GM12801 (cell line): Measurements from ENCODE around the gene CAMSAP2.

ENCODE experiments used
- TF ChIP-seq, protein P1 (sequence below): IDR thresholded peaks from one replicate; pipeline ENCODE4 v1.5.1; 2011; ENCODE audit warnings: control low read depth; ENCODE audit not compliant: insufficient read length; ENCODE audit errors: extremely low read depth

The CAMSAP2 gene

DNA sequence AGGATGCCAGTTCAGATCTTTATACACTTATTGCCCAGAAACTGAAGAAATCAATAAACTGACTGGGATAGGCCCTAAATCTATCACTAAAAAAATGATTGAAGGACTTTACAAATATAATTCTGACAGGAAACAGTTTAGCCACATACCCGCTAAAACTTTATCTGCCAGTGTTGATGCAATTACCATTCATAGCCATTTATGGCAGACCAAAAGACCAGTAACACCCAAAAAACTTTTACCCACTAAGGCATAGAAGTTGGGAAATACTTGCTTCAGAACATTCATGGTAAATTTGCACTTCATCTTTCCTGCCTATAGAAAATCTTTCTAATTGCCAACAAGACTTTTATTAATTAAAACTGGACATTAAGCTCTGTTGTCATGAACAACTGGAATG is 119.1 kb downstream of the CAMSAP2 start:
- TF ChIP-seq, protein P1, sequence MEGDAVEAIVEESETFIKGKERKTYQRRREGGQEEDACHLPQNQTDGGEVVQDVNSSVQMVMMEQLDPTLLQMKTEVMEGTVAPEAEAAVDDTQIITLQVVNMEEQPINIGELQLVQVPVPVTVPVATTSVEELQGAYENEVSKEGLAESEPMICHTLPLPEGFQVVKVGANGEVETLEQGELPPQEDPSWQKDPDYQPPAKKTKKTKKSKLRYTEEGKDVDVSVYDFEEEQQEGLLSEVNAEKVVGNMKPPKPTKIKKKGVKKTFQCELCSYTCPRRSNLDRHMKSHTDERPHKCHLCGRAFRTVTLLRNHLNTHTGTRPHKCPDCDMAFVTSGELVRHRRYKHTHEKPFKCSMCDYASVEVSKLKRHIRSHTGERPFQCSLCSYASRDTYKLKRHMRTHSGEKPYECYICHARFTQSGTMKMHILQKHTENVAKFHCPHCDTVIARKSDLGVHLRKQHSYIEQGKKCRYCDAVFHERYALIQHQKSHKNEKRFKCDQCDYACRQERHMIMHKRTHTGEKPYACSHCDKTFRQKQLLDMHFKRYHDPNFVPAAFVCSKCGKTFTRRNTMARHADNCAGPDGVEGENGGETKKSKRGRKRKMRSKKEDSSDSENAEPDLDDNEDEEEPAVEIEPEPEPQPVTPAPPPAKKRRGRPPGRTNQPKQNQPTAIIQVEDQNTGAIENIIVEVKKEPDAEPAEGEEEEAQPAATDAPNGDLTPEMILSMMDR: no peak

DNA sequence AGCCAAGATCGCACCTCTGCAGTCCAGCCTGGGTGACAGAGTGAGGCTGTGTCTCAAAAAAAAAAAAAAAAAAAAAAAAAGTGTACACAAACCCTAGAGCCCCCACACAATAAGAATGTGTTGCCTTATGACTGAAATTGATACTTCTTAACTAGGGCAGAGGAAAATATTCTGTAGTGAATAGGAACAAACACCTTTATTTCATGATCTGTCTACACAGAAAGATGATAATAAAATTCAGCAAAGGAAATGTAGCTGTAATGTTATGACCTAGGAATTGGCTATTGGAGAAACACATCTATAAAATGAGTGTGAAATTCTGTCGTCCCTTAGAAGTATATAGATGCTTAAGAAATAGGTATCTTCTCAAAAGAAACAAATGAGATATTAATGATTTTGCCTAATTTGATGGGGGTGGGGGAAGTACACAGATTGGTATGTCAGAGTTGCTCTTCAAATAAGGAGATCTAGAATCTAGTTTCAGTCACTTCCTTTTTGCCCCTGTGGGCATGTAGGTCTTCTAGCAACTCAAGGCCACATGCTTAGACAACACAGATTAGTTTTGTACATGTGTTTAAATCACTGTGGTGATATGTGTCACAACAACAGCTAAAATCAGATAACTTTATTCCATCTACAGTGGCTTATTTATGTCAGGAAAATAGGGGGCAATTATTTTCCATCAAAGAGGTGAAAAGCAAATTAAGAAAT is 123.4 kb downstream of the CAMSAP2 start:
- TF ChIP-seq, protein P1: no peak

DNA sequence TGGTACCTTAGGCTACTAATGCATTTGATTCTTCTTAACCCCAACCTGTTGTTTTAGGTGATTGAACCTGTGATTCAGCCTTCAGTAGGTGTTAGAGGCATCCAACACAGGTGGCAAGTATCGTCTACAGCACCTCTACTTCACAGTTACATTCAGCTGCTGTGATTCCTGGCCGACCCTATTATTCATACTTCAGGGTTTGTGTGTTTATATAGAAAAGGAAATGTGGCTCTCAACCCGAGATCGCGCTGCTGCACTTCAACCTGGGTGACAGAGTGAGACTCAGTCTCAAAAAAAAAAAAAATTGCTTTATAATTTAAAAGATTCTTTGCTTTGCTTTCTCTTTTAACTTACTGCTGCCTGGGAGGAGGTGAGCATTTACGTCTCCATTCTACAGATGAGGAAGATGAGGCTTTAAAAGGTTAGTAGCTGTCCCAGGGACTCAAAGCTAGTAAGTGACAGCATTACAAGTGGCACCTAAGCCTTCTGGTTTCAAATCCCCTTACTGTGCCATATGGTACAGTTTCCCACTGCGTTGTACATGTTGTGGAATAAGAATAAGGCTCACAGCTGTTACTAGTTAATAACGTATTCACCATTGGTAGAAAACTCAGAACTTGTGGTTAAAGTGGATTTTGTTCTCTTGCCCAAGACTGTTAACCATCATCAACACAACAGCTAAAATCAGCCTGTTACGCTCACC is 124.2 kb downstream of the CAMSAP2 start:
- TF ChIP-seq, protein P1: no peak

DNA sequence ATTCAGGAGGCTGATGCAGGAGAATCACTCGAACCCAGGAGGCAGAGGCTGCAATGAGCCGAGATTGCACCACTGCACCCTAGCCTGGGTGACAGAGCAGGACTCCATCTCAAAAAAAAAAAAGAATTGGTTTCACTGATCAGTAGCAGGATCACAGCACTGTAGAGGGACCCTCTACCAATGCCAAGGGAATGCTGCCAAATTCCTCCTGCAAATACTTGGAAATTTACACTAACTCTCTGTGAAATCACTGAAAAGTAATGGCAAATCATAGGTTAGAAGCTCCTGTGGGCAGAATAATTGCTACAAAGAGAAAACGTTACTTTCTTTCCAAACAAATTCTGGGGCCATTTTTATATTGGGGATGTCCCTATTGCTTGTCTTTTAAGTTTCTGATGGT is 127.4 kb downstream of the CAMSAP2 start:
- TF ChIP-seq, protein P1: no peak

DNA sequence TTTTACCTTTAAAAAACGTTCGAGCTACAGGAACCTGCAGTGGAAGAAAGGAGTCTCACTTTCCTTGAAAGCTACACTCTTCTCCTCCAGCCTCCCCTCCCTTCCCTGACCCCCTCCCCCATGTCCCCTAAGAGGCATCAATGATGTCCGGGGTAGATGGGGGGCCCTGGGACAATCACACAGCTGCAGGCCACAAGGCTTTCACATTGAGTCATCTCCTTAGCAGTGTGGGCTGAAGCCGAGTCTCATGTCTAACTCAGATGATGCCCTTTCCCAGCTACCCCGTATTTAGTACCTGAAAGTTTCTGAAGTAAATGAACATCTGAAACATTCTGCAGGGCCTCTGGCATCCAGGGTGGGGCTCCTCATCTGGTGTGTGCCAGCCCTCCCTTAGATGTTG is 127.8 kb downstream of the CAMSAP2 start:
- TF ChIP-seq, protein P1: no peak

DNA sequence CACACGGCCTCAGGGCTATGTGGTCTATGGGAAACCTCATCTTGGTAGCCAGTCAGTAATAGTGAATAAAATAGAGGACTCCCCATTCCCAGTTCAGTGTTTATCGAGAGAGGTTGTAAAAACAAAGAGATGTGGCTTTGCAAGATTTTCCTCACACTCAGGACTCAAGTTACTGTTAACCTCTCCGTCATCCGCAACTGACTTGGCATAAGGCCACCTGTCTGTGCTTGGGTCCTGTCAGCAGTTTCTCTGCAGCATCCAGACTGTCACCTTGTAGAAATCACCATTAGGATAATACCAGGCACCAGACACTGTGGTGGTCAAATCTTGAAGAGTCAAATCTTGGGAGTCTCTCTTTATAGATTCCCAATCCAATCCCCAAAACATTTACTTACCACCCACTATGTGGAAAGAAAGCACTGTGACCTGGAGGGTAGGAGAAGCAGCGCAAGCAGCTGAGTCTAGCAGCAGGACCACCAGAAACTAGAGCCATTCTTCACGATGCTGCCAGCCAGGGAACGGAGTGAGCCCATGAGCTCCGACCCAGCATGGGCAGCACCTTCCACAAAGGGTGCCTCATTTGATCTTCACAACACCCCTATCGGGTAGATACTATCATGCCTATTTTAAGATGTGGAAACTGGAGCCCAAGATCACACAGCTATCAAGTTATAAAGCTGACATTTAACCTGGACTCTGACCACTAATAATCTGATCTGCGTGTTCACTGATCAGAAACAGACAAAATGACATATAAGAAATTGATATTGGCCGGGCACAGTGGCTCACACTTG is 128.5 kb downstream of the CAMSAP2 start:
- TF ChIP-seq, protein P1: no peak

DNA sequence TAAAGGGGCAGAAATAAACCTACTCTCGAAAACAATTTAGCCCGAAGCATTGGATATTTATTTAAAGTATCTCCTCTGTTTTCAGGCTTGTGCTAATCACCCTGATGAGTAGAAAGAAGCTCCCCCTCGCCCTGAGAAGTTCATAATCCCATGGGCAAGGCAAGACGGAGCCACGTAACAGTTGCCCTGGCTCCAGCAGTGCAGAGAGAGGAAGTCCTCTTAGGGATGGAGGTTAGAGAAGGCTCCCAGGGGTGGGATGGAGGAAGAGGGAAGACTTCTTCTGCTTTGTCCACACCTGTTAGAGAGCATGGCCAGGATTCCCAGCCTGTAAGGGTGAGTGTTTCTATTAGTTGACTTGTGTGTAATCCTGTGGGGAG is 130.7 kb downstream of the CAMSAP2 start:
- TF ChIP-seq, protein P1: no peak
